SK-N-SH (cell line): ENCODE measurements around the gene MAPKAPK3. TPM values are rescaled to one million over a fixed set of nuclear protein-coding genes. Genes with fewer than 3 reads are reported as not detected.

Source experiments
- CTCF ChIP-seq: fragments of 200-600 bp; sonication (generic); IDR thresholded peaks from 2 replicates; pipeline ENCODE4 v1.6.1; 2017; ENCODE audit warnings: antibody characterized with exemption, mild to moderate bottlenecking, moderate library complexity
- ELF1 ChIP-seq: IDR thresholded peaks from 2 replicates; pipeline ENCODE4 v1.4.0; 2012
- GABPA ChIP-seq: IDR thresholded peaks from 2 replicates; pipeline ENCODE4 v1.4.0; 2012; ENCODE audit warnings: low read depth, mild to moderate bottlenecking
- GATA2 ChIP-seq: sonication (generic); formaldehyde crosslinking; IDR thresholded peaks from 2 replicates; pipeline ENCODE4 v1.5.0; 2020; ENCODE audit warnings: mild to moderate bottlenecking, missing genetic modification reagents
- IRF3 ChIP-seq: fragments of 150-350 bp; IDR thresholded peaks from 2 replicates; pipeline ENCODE4 v1.6.1; 2016; ENCODE audit warnings: mild to moderate bottlenecking, low read depth, low read length
- JUND ChIP-seq: IDR thresholded peaks from 2 replicates; pipeline ENCODE4 v1.4.0; 2012
- PBX3 ChIP-seq: IDR thresholded peaks from 2 replicates; pipeline ENCODE4; 2012
- POLR2AphosphoS5 ChIP-seq: IDR thresholded peaks from 2 replicates; pipeline ENCODE4 v1.6.1; 2012; ENCODE audit warnings: low read depth, low read length
- RCOR1 ChIP-seq: fragments of 150-350 bp; IDR thresholded peaks from 2 replicates; pipeline ENCODE4 v1.6.1; 2017; ENCODE audit warnings: antibody characterized with exemption, low read length
- RFX5 ChIP-seq: IDR thresholded peaks from 2 replicates; pipeline ENCODE4 v1.6.1; 2012; ENCODE audit warnings: mild to moderate bottlenecking, improper control_type of control experiment, low read length
- TAF1 ChIP-seq: IDR thresholded peaks from 2 replicates; pipeline ENCODE4 v1.6.1; 2012; ENCODE audit warnings: low read depth, mild to moderate bottlenecking, low read length, moderate library complexity, borderline replicate concordance
- TCF12 ChIP-seq: IDR thresholded peaks from 2 replicates; pipeline ENCODE4 v1.4.0; 2012
- USF2 ChIP-seq: fragments of 150-350 bp; IDR thresholded peaks from 2 replicates; pipeline ENCODE4 v1.6.1; 2017; ENCODE audit warnings: antibody characterized with exemption, low read length, low read depth, borderline replicate concordance
- ZBTB33 ChIP-seq: IDR thresholded peaks from 2 replicates; pipeline ENCODE4 v1.4.0; 2012; ENCODE audit warnings: low read depth, borderline replicate concordance
- polyA plus RNA-seq, 3 experiments: library from polyadenylated mRNA; depleted of rRNA; stranded (reverse); fragments of >200 nt; gene quantifications; 2 replicates each; pipeline ENCODE4 v1.2.3, GENCODE V29; 2012

The MAPKAPK3 gene
- polyA plus RNA-seq, 1 of the 3 experiments (the other 2 are of a cell fraction) = 29.4 TPM

- 0 out of 2 replicates have a peak, but pooled peaks have one; percentile 14 for TF ChIP-seq POLR2AphosphoS5
- TF ChIP-seq ELF1 = no peak
- peak; percentile 70 for TF ChIP-seq PBX3
- no peak for TF ChIP-seq RFX5
- no peak for TF ChIP-seq CTCF
- no peak for TF ChIP-seq GATA2 (CRISPR knock-in tag)
- no peak for TF ChIP-seq IRF3
- peak; percentile 62 for TF ChIP-seq TCF12
- peak; percentile 32; the same call in 1 of the 2 replicates for TF ChIP-seq RCOR1
- TF ChIP-seq TAF1 = no peak
- TF ChIP-seq GABPA = no peak
- TF ChIP-seq ZBTB33 = 0 out of 2 replicates have a peak, but pooled peaks have one; percentile 12
- no peak; the same call in 1 of the 2 replicates for TF ChIP-seq JUND
- no peak for TF ChIP-seq USF2
These were observed 15.9 kb upstream of the MAPKAPK3 start (continued) for GRCh38 chr3:50600841-50601591.
